Umbilical cord (tissue), 2 donors: ENCODE results near the gene LDHD. TPM values are rescaled to one million over a fixed set of nuclear protein-coding genes. Genes with fewer than 3 reads are reported as not detected.
"Not testable (repeated sequence)": the region's sequence is repeated elsewhere in the genome, so short reads cannot be mapped to it uniquely, and the experiment has no call there.

Source experiments
- DNase-seq: peaks from one replicate; pipeline ENCODE4 v3.0.0-alpha.2; 2015; ENCODE audit warnings: low spot score
- total RNA-seq: library from RNA; depleted of rRNA; stranded (reverse); fragments of >200 nt; gene quantifications from one replicate; pipeline ENCODE4 v1.2.3, GENCODE V29; 2014; ENCODE audit warnings: low replicate concordance; ENCODE audit not compliant: insufficient read depth

Gene LDHD
- total RNA-seq, 1 donor from 2014 or later: 0.48 TPM

DNA sequence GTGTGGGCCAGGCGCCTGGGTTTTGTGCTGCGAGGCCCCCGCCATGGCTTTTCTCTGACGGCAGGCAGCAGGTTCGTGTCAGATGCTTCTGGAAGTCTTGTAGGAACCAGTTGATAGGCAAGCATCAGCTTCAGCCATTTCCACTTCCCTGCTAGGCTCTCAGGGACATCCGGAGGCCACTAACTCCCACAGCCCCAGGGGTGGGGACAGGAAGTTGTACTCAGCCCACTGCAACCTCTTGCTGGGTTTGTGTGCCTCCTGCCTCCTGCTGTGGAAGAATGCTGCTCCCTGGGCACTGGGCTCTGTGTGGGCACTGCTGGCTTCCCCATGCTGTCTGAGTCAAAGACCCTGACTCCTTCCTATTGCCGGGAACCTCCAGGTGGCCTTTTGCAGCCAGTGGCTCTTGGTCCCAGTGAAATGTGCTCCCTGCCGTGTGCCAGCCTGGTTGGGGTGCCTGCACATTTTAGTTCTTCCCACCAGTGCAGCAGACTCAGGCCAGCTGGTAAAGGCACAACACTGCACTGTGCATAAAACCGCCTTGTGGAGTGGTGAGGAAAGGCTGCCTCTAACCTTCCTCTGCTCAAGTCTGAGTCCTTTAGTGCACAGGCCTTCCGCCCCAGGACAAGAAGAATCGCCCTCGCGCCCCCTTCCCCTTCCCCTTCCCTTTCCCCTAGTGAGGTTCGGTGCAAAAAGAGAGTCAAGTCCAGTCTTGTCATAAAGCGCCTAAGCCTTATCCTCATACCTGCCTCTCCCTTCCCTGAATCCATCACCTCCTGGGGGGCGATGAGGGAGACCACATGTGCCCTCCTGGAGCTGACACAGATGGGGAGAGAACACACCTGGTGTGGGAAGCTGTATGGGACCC, 16.6 kb downstream of the LDHD start:
- peak; percentile 25 for DNase-seq

DNA sequence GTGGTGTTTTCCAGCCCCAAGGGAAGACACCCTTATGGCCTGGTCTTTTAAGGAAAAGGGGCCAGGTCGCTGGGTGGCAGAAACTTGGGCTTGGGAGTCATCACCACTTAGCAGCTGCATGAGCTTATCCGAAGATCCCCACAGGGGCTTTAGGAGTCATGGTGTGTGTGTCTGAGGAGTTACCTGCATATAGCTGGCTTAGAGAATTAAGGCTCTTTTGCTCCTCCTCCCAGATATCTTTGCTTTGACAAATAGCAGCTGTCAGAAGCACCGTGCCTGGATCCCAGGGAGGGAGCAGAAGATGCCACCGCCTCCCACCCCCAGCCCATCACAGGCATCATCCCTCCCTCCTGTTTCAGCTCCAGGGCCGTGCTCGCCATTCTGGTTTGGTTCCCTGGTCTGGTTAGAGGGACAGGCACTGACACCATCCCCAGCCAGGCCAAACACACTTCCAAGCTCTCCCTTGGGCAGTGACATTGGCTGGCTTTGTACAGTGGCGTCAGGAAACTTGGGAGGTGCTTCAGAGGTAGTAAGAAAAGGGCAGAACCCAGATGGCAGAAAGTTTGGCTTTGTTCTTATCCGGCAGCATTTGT, 17.4 kb downstream of the LDHD start:
- DNase-seq: peak; percentile 39

DNA sequence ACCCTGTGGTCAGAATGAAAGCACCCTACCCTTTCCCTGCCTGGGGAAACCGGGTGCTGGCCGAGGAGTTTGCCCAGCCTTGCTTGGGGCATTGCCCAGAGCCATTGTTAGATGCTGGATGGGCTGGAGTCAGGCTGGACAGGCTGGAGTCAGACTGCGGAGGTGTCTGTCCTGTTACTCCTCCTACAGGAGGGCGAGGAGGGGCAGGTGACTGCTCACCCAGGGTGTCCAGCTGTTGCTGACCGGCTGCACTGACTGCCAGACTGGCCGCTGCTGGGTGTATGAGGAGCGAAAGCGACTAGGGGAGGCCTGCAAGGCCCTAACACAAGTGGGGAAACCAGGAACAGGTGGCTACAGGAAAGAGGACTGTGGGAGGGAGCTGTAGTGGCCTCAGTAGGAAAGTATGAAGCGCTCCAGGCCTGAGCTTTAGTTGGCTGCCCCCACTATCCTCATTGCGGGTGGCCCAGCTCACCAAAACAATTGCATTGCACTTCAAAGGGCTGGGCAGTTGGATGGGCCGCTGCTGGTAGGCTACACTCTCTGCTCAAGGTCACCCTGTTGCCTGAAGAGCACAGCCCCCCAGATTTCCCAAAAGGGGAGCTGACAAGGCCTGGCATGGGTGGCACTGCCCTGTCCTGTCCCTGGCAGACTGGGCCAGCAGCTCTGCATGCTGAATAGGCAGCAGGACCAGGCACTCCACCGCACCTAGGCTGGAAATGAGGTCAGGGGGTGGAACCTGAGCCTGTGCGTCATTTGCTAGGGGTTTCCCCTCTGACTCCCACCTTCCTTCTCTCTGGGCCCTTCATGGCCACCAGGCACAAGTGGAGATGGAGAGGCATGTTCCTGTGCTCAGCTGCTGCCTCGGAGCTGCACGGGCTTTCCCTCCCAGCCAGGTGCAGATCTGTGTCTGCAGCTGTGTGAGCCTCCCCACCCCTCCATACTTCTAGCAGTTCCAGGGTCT, 18.4 kb downstream of the LDHD start:
- DNase-seq: no peak

DNA sequence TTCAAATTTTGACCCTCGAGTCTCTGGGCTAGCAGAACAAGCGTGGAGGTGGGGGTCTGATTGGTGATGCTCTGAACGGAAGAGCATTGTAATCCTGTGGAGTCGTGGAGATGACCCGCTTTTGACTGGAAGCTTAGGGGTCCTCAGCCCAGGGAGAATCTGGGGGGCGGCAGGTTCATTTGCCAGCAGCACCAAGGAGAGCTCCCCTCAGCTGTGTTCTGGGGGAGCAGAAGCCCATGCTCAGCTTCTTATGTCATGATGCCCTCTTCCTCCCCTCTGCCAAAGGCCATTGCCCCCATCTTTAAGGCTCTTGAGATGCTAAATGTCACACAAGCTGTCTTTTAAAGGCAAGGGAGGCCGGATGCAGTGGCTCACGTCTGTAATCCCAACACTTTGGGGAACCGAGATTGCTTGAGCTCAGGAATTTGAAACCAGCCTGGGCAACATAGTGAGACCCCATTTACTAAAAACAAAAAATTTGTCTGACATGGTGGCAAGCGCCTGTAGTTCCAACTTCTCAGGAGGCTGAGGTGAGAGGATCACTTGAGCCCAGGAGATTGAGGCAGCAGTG, 19.3 kb downstream of the LDHD start:
- DNase-seq: no peak

DNA sequence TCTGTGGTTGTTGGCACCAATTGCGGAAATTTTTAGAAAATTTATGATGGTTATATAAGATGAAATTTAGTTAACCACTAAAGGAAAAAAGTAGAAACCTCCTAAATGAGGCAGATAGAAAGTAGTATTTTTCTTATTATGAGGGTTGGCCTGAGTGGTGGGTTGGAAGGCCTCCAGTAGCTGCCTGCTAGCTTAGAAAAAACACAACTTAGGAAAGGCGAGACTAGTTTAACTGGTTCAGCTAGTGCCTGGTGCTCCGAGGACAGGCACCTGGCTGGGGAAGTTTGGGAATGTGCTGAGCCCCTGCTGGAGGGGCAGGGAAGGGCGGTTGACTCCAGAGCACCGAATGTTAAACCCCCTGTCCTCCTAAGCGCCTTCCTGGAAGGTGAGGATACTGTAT, 19.9 kb downstream of the LDHD start:
- peak; percentile 47 for DNase-seq

DNA sequence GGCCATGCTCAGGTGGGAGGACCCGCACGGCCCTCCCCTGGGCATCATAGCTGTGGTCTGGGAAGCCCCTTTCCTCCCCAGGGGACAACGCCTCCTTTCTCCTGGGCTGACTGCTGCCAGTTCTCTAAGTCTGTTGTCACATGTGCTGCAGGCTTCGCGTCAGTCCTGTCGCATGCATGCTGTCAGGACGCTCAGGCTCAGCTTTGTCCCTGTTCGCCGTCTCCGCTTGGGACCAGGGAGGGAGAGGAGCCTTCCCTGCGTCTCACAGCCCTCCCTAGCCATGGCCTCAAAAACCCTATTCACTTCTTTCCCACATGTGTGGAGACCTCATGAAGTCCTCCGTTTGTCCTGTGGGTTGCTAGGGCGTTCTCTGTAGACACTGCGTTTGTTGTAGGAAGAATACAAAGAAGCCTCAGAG, 21.4 kb downstream of the LDHD start:
- no peak for DNase-seq

DNA sequence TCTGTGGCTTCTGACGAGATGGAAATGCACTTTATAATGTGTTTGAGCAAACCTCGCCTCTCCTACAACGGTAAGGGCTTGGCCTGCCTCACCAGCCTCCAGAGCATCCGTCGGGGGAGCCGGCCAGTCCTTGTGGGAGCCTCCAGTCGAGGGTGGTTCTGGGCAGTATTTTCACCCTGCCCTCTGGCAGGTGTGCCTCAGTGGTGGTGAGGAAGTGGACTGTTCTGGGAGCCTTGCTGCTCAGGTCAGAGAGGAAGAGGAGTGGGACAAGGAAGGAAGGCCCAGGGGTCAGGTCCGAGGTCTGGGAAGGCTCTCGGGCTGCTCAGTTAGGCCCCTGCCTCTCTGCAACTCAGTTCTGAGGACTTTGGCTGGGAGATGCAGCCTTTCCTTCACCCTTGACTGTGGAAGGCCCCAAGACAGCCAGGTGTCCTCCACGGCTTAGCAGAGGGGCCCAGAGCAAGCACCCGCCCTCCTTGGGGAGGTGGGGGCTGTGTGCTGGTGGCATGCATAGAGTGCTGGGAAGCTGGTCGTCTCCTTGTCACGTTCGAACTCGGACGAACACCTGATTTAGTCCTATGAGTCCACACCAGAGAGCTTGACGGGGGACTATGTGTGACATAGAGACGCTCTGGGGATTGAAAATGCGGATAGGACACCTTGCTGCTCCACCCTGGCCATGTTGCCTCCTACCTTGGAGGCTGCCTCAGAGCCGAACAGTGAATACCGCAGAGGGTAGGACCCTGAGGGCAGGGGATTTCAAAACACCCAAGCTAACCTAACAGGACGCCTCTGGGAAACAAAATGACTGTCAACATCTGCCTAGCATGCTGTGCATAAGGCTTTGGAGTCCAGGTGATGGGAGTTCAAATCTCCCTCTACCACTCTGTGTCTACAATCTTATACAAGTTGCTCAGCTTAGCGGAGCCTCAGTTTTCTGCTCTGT, 22.7 kb downstream of the LDHD start:
- no peak for DNase-seq

DNA sequence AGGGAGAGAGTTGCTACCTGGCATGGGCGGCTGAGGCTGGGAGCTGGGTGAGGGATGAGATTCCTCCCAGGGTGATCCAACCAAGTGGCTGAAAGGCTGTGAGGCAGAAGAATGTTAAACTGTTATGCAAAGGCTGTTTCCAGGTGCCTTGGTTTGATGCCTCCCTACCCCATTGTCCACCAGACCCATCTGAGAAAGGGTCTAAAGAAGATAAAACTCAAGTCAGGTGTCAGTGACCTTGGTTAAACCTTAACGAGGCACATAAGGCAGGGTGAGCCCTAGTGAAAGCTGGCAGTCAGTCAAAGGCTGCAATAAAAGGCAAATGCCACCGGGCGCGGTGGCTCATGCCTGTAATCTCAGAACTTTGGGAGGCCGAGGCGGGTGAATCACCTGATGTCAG, 23.8 kb downstream of the LDHD start:
- DNase-seq: no peak

DNA sequence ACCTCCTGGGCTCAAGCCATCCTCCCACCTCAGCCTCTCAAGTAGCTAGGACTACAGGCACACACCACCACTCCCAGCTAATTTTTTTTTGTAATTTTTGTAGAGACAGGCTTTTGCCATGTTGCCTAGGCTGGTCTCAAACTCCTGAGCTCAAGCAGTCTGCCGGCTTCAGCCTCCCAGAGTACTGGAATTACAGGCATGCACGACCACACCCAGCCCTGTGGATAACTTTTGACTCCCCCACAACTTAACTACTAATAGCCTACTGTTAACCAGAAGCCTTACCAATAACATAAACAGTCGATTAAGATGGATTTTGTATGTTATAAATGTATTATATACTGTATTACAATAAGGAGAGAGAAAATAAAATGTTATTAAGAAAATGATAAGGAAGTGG, 25.0 kb downstream of the LDHD start:
- DNase-seq: not testable (repeated sequence)

DNA sequence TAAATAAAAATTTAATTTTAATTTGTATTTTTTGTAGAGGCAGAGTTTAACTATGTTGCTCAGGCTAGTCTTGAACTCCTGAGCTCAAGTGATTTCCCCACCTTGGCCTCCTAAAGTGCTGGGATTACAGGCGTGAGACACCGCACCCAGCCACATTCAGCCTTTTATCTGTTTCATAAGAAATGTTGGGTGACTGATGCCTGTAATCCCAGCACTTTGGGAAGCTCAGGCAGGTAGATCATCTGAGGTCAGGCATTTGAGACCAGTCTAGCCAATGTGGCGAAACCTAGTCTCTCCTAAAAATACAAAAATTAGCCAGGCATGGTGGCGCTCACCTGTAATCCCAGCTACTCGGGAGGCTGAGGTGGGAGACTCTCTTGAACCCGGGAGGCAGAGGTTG, 25.7 kb downstream of the LDHD start:
- not testable (repeated sequence) for DNase-seq

DNA sequence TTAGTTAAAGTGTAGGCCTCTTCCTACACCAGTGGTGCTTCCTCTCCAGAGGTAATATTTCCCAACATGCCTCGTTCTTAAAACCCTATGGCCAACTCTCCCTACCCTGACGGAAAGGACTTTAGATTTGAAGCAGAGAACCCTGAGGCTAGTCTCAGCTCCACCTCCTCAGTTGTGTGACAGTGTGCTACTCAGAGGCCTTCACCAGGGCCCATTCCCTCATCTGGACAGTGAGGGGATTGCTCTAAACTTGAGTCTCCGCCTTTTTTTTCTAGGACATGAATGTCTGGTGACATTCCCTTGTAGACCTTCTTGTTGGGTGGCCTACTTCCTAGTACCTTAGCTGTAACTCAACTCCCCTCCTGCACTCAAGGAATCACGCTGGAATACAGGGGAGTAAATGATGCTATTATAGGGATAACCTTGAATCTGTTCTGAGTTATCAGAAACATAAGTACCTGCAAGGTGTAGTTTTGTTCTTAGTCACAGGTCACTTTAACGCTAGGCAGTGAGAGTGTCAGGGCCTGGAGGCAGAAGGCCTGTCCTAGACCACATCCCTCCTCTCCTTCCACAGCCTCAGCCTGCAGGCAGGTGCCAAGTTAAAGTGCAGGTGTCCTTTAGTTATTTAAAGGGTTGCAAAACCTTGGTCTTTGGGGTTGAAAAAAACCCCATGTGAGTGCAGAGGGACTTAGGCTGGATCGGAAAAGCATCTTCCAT, 26.9 kb downstream of the LDHD start:
- DNase-seq: no peak

DNA sequence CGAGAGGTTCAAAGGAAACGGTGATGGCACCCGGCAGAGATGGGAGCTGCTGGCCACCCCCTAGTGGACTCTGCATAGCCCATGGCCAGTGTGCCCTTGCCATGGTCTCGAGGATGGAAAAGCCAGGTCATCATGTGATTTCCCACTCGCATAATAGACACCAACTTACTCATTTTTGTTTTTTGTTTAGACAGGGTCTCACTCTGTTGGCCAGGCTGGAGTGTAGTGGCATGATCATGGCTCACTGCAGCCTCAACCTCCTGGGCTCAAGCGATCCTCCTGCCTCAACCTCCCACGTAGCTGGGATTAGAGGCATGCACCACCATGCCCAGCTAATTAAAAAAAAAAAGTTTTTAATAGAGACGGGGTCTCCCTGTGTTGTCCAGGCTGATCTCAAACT, 27.6 kb downstream of the LDHD start:
- no peak for DNase-seq

DNA sequence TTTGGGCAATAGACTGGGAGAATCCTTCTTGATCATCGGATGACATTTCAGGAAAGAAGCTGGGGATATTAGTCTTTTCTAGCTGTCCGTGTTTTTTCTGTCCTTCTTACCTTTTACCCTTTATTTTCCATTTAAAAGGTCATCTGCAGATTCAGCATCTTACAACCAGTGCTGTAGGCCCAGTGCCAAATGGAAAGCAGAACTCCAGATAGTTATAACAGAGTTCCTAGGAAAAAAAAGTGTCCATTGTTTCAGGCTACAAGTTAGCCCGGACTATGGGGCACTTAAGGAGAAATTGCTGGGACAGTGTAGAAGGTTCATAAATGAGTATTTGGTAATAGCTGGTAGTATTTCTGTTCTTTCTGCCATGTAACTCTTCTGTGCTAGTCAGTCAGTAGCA, 28.4 kb downstream of the LDHD start:
- DNase-seq: no peak

DNA sequence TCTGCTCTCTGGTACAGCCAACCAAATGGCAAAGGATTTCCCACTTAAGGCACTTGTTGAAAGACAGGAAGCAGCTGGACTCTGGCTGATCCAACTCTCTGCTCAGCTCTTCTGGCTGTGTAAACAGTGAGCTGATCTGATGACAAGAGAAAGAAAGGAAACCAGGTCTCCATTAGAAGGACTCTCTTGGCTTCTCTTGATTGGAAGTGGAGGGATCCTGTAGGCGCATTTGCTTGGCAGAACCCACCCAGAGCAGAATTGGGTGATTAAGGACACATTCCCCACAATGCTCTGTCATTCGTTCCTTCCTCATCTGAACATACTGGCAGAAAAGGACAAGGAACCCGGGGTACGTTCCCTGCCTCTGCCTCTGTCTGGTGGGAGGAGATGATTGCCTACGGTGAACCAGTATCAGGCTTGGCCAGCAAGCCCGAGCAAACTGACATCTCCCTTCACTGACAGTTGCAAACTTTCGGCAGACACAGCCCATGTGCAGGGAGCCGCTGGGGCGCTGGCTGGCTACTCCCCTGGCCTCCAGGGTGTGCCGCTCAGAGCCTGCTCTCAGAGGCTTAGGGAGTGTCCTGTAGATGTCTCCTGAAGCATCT, 29.1 kb downstream of the LDHD start:
- peak; percentile 83 for DNase-seq

DNA sequence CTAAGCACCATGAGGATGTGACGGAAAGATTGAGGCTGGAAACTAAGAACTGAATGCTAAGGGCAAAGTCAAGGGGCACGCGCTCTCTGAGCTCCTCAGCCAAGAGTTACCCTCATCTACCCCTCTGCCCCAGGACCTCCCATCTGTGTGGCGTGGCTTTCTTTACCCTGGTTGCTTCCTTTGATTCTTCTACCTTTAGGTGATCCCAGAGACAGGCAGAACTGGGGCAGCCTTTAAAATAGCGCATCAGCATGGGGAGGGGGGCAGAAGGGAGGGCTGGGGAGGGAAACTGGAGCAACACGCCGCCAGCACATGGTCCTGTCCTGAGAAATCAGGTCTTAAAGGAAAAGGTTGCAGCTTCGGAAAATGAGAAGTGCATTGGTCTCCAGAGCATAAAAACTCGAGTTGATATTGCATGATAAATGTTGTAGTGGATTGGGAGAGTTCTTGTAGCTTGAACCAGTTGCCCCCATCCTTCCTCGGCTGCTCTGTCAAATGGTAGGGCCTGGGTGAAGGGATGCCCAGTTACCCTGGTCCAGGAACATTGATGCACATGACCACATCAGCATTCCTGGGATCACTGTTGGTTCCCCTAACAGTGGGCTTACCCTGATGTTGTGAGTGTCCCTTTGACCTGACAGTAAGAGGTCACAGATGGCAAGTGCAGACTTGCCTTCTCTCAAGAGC, 29.7 kb downstream of the LDHD start:
- no peak for DNase-seq

DNA sequence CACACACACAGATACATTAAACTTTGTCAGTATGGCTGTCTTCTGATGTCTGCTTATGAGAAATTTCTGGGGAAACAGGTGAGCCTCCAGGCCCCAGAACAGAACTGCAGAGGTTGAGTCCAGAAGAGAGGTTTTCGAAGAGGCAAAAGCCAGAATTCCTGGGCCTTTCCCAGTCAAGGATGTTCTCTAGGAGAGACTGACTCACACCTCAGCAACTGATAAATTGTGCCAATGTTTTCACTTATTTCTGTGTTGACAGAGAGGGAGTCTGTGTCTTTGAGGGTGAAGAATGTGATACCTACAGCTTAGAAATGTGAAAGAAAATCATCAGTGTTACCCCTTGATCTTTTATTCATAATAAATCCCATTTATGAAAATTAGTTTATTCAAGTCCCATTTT, 30.3 kb downstream of the LDHD start:
- no peak for DNase-seq

DNA sequence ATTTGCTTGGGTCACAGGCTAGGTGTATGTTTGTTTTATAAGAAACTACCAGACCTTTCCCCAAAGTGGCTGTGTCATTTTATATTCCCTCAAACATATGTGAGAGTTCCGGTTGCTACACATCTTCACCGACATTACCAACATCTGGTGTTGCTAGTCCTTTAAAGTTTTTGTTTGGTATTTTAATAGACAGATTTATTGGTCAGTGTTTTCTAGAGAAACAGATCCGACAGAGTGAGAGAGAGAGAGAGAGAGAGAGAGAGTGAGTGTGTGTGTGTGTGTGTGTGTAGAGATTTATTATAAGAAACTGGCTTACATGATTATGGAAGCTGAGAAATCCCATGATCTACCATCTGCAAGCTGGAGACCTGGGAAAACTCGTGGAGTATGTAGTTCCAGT, 31.0 kb downstream of the LDHD start:
- no peak for DNase-seq

DNA sequence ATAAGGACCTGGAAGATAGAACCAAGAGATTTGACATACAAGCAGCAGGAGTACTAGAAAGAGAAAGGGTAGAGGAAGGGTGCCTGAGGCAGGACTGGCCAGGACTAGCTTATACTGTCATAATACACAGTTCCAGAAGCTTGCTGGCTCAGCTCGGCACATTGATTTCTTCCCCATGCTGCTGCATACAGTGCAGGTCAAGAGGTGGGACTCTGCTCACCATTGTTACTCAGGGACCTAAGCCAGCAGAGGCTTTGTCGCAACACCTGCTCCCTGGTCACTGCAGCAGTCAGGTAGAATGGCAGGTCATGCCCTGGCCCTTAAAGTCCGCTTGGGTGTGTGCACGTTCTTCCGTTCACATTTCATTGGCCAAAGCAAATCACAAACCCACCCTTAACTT, 32.8 kb downstream of the LDHD start:
- no peak for DNase-seq
